ENCODE data around the gene RAB3A.
"Not testable (repeated sequence)": the region's sequence is repeated elsewhere in the genome, so short reads cannot be mapped to it uniquely, and the experiment has no call there.

- TF ChIP-seq, protein P1, sequence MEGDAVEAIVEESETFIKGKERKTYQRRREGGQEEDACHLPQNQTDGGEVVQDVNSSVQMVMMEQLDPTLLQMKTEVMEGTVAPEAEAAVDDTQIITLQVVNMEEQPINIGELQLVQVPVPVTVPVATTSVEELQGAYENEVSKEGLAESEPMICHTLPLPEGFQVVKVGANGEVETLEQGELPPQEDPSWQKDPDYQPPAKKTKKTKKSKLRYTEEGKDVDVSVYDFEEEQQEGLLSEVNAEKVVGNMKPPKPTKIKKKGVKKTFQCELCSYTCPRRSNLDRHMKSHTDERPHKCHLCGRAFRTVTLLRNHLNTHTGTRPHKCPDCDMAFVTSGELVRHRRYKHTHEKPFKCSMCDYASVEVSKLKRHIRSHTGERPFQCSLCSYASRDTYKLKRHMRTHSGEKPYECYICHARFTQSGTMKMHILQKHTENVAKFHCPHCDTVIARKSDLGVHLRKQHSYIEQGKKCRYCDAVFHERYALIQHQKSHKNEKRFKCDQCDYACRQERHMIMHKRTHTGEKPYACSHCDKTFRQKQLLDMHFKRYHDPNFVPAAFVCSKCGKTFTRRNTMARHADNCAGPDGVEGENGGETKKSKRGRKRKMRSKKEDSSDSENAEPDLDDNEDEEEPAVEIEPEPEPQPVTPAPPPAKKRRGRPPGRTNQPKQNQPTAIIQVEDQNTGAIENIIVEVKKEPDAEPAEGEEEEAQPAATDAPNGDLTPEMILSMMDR (conservative IDR thresholded peaks at IDR 0.05), result not testable (repeated sequence)
- not testable (repeated sequence) for TF ChIP-seq EZH2 (IDR thresholded peaks at IDR 0.05; ENCODE audit: low read depth)
Measured at GRCh38 chr19:18209912-18210311, 6.1 kb upstream of the RAB3A start.
